Fibroblast of lung (primary cell): ENCODE measurements around the gene DHX35. TPM values are rescaled to one million over a fixed set of nuclear protein-coding genes. Genes with fewer than 3 reads are reported as not detected.

Source experiments
- DNase-seq, 2 donors: peaks; one replicate each; pipeline versions ENCODE4 v3.0.0 to v3.0.0-alpha.2; 2010; ENCODE audit warnings: low read depth in 2 of 2
- H2AFZ ChIP-seq: 2 replicates; pipeline ENCODE4 v1.5.1; 2012; ENCODE audit warnings: low read length, control low read depth, inconsistent platforms
- H3K27ac ChIP-seq: 2 replicates; pipeline ENCODE4 v1.5.1; 2011; ENCODE audit warnings: low read length, control low read depth; ENCODE audit not compliant: insufficient read depth
- H3K27me3 ChIP-seq: 2 replicates; pipeline ENCODE4 v1.5.1; 2011; ENCODE audit warnings: mild to moderate bottlenecking, low read length; ENCODE audit not compliant: control insufficient read depth, insufficient read depth
- H3K36me3 ChIP-seq: 2 replicates; pipeline ENCODE4 v1.5.1; 2011; ENCODE audit warnings: low read length; ENCODE audit not compliant: control insufficient read depth, insufficient read depth
- H3K4me1 ChIP-seq: 2 replicates; pipeline ENCODE4 v1.5.1; 2011; ENCODE audit warnings: low read length; ENCODE audit not compliant: control insufficient read depth, insufficient read depth; ENCODE audit errors: extremely low read depth
- H3K4me2 ChIP-seq: 2 replicates; pipeline ENCODE4 v1.5.1; 2011; ENCODE audit warnings: low read length, control low read depth; ENCODE audit not compliant: insufficient read depth; ENCODE audit errors: extremely low read depth
- H3K4me3 ChIP-seq, 4 experiments: fragments of 200-600 bp in 1 of 4; sonication (generic) in 1 of 4; replicated peaks in 1 of 4; 2 replicates each; pipeline ENCODE4 v1.5.1; 2011 to 2016; ENCODE audit warnings: low read length in 4 of 4, low read depth in 3 of 4, mild to moderate bottlenecking in 3 of 4, control low read depth in 2 of 4, inconsistent platforms in 1 of 4, mixed read lengths in 1 of 4; ENCODE audit not compliant: insufficient read depth in 1 of 4; ENCODE audit errors: control extremely low read depth in 1 of 4
- H3K79me2 ChIP-seq: 2 replicates; pipeline ENCODE4 v1.5.1; 2012; ENCODE audit warnings: mild to moderate bottlenecking, low read length, inconsistent platforms; ENCODE audit not compliant: control insufficient read depth, insufficient read depth
- H3K9ac ChIP-seq: 2 replicates; pipeline ENCODE4 v1.5.1; 2011; ENCODE audit warnings: mild to moderate bottlenecking, low read length, control low read depth; ENCODE audit not compliant: insufficient read depth
- H3K9me3 ChIP-seq: 2 replicates; pipeline ENCODE4 v1.5.1; 2012; ENCODE audit warnings: low read depth, low read length; ENCODE audit not compliant: control insufficient read depth, insufficient read depth
- H4K20me1 ChIP-seq: 2 replicates; pipeline ENCODE4 v1.5.1; 2011; ENCODE audit warnings: low read length; ENCODE audit not compliant: control insufficient read depth, insufficient read depth; ENCODE audit errors: extremely low read depth
- CTCF ChIP-seq, 2 donors: IDR thresholded peaks in 1 of 2; conservative IDR thresholded peaks in 1 of 2; 1 replicate in 1 of 2; 2 replicates in 1 of 2; pipeline ENCODE4 v1.5.1; 2011 to 2012; ENCODE audit warnings: low read length in 2 of 2, control low read depth in 1 of 2, inconsistent platforms in 1 of 2, low read depth in 1 of 2, mild to moderate bottlenecking in 1 of 2
- EZH2 ChIP-seq: IDR thresholded peaks from 2 replicates; pipeline ENCODE4 v1.5.1; 2012; ENCODE audit warnings: low read length, control low read depth, mild to moderate bottlenecking; ENCODE audit errors: missing control alignments
- polyA plus RNA-seq, 2 donors: library from polyadenylated mRNA; depleted of rRNA in 1 of 2; stranded (reverse) in 1 of 2; unstranded in 1 of 2; fragments of >200 nt; gene quantifications; 2 replicates each; pipeline ENCODE4 v1.2.1, GENCODE V29; 2011 to 2012; ENCODE audit warnings: missing spikeins in 1 of 2
- total RNA-seq: library from RNA; depleted of rRNA; stranded (reverse); fragments of >200 nt; gene quantifications from 2 replicates; pipeline ENCODE4 v1.2.1, GENCODE V29; 2014

The DHX35 gene
- total and polyA plus RNA-seq, 2 donors (not counting 1 experiment from before 2014, with no cell fraction given), result 11.4 to 12.1 TPM

- Histone ChIP-seq H3K4me1 (no peaks in the 10 kb centered on the region), H3K9ac (no peak overlapping the region), H4K20me1 (no peaks in the 10 kb centered on the region), H3K4me3 (no peak overlapping the region), H3K4me2 (no peak overlapping the region), H3K27ac (no peak overlapping the region), H3K27me3 (no peaks in the 10 kb centered on the region), H3K79me2 (no peaks in the 10 kb centered on the region), H3K9me3 (no peaks in the 10 kb centered on the region), H3K36me3 (peaks cover 13% of the 10 kb centered on the region), H2AFZ (no peak overlapping the region)
- no peak for DNase-seq
- TF ChIP-seq CTCF (conservative IDR thresholded peaks at IDR 0.05 in 1 of 2, IDR thresholded peaks at IDR 0.05 in 1 of 2; ENCODE audit: low read depth in 1 of 2, low read length in 2 of 2), result no peak
- TF ChIP-seq EZH2, result no peak
Measured at GRCh38 chr20:39019027-39019426, 56.9 kb downstream of the DHX35 start.

GRCh38 chr20:39019805-39020325, 57.7 kb downstream of the DHX35 start:
- Histone ChIP-seq H3K79me2 (no peaks in the 10 kb centered on the region), H3K36me3 (peaks cover 12% of the 10 kb centered on the region), H2AFZ (no peak overlapping the region), H3K4me2 (no peak overlapping the region), H3K9ac (no peak overlapping the region), H3K27me3 (no peaks in the 10 kb centered on the region), H3K9me3 (no peaks in the 10 kb centered on the region), H3K27ac (no peak overlapping the region), H3K4me1 (no peaks in the 10 kb centered on the region), H4K20me1 (no peaks in the 10 kb centered on the region), H3K4me3 (no peak overlapping the region)
- DNase-seq, result peak in 1 of 2 donors; percentile 27
- TF ChIP-seq EZH2 (no peak), CTCF (conservative IDR thresholded peaks at IDR 0.05 in 1 of 2, IDR thresholded peaks at IDR 0.05 in 1 of 2; ENCODE audit: low read depth in 1 of 2, low read length in 2 of 2) (no peak)

GRCh38 chr20:39021748-39022147, 59.6 kb downstream of the DHX35 start:
- H3K4me2 ChIP-seq, result no peak overlapping the region

More at GRCh38 chr20:39021748-39022147, 59.6 kb downstream of the DHX35 start:
- Histone ChIP-seq H3K9ac (no peak overlapping the region), H3K36me3 (peaks cover 16% of the 10 kb centered on the region), H3K27ac (no peak overlapping the region), H3K4me3 (no peak overlapping the region), H3K4me1 (no peaks in the 10 kb centered on the region), H3K27me3 (no peaks in the 10 kb centered on the region), H4K20me1 (no peaks in the 10 kb centered on the region), H3K79me2 (no peaks in the 10 kb centered on the region), H2AFZ (no peak overlapping the region), H3K9me3 (no peaks in the 10 kb centered on the region)
- DNase-seq, result no peak
- TF ChIP-seq CTCF (conservative IDR thresholded peaks at IDR 0.05 in 1 of 2, IDR thresholded peaks at IDR 0.05 in 1 of 2; ENCODE audit: low read depth in 1 of 2, low read length in 2 of 2), result no peak
